ENCODE measurements around the gene NIT1.

Gene NIT1

DNA sequence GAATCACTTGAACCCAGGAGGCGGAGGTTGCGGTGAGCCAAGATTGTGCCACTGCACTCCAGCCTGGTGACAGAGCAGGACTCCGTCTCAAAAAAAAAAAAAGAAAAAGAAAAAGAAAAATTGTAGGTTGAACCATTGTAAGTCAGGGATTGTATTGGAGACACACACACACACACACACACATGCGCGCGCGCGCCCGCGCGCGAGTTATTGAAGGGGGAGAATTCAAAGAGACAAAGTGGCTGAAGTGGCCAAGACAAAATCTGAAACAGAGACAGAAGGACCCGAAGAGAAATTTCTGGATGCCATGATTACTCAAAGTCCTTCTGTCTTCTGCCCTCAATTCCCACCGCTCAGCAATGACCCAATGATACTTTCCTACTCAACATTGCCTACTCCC is 23.4 kb upstream of the NIT1 start:
- TF ChIP-seq EZH2phosphoT487 (IDR thresholded peaks at IDR 0.05; ENCODE audit: borderline replicate concordance) = no peak
- TF ChIP-seq, protein P1, sequence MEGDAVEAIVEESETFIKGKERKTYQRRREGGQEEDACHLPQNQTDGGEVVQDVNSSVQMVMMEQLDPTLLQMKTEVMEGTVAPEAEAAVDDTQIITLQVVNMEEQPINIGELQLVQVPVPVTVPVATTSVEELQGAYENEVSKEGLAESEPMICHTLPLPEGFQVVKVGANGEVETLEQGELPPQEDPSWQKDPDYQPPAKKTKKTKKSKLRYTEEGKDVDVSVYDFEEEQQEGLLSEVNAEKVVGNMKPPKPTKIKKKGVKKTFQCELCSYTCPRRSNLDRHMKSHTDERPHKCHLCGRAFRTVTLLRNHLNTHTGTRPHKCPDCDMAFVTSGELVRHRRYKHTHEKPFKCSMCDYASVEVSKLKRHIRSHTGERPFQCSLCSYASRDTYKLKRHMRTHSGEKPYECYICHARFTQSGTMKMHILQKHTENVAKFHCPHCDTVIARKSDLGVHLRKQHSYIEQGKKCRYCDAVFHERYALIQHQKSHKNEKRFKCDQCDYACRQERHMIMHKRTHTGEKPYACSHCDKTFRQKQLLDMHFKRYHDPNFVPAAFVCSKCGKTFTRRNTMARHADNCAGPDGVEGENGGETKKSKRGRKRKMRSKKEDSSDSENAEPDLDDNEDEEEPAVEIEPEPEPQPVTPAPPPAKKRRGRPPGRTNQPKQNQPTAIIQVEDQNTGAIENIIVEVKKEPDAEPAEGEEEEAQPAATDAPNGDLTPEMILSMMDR (conservative IDR thresholded peaks at IDR 0.05; ENCODE audit: low read length) = no peak

DNA sequence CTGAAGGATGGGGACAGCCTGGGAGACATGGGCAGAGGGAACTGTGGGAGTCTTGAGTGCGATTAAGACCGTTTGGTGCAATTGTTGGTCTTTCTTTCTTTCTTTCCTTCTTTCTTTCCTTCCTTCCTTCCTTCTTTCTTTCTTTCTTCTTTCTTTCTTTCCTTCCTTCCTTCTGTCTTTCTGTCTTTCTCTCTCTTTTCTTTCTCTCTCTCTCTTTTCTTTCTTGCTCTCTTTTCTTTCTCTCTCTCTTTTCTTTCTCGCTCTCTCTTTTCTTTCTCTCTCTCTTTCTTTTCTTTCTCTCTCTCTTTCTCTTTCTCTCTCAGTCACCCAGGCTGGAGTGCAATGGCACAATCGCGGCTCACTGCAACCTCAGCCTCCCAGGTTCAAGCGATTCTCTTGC is 22.7 kb upstream of the NIT1 start:
- peaks cover 3% of the 10 kb centered on the region for H3K4me1 ChIP-seq (ENCODE audit: insufficient read depth, low read length, poor library complexity, severe bottlenecking)
- no peaks in the 10 kb centered on the region for H4K20me1 ChIP-seq (ENCODE audit: insufficient read depth, low read length, poor library complexity, severe bottlenecking)
- no peaks in the 10 kb centered on the region for H3K27me3 ChIP-seq (ENCODE audit: insufficient read depth, low read length, poor library complexity, severe bottlenecking)
- no peak overlapping the region for H3K9ac ChIP-seq (ENCODE audit: low read depth, low read length, poor library complexity, severe bottlenecking)
- H3K79me2 ChIP-seq (ENCODE audit: insufficient read depth, low read length) = no peaks in the 10 kb centered on the region
- TF ChIP-seq, protein P1 (conservative IDR thresholded peaks at IDR 0.05; ENCODE audit: low read length) = no peak
- no peak for TF ChIP-seq EZH2phosphoT487 (IDR thresholded peaks at IDR 0.05; ENCODE audit: borderline replicate concordance)
- H3K9me2 ChIP-seq (replicated peaks; ENCODE audit: low read depth, low read length) = no peaks in the 10 kb centered on the region
- H2AFZ ChIP-seq (ENCODE audit: low read length) = no peak overlapping the region
- no peaks in the 10 kb centered on the region for H3K9me3 ChIP-seq (ENCODE audit: insufficient read depth, low read depth, low read length)
- no peak overlapping the region for H3K4me3 ChIP-seq (ENCODE audit: low read length, poor library complexity, severe bottlenecking)
- H3F3A ChIP-seq (ENCODE audit: low read depth) = no peaks in the 10 kb centered on the region
- peaks cover 13% of the 10 kb centered on the region; the same call in 1 of the 2 replicates for H3K36me3 ChIP-seq (ENCODE audit: insufficient read depth, low read length)
- H3K4me2 ChIP-seq (ENCODE audit: low read depth, low read length, poor library complexity, severe bottlenecking) = no peak overlapping the region

More for the DNA sequence above, 23.4 kb upstream of the NIT1 start:
- Histone ChIP-seq H3K36me3 (ENCODE audit: insufficient read depth, low read length) (peaks cover 5% of the 10 kb centered on the region; the same call in 1 of the 2 replicates), H4K20me1 (ENCODE audit: insufficient read depth, low read length, poor library complexity, severe bottlenecking) (no peaks in the 10 kb centered on the region), H3K27me3 (ENCODE audit: insufficient read depth, low read length, poor library complexity, severe bottlenecking) (no peaks in the 10 kb centered on the region), H3K9me3 (ENCODE audit: insufficient read depth, low read depth, low read length) (no peaks in the 10 kb centered on the region), H3K4me1 (ENCODE audit: insufficient read depth, low read length, poor library complexity, severe bottlenecking) (peaks cover 3% of the 10 kb centered on the region), H3K9me2 (replicated peaks; ENCODE audit: low read depth, low read length) (no peaks in the 10 kb centered on the region), H3F3A (ENCODE audit: low read depth) (no peaks in the 10 kb centered on the region), H3K4me2 (ENCODE audit: low read depth, low read length, poor library complexity, severe bottlenecking) (no peak overlapping the region), H2AFZ (ENCODE audit: low read length) (no peak overlapping the region), H3K79me2 (ENCODE audit: insufficient read depth, low read length) (no peaks in the 10 kb centered on the region), H3K4me3 (ENCODE audit: low read length, poor library complexity, severe bottlenecking) (no peak overlapping the region), H3K9ac (ENCODE audit: low read depth, low read length, poor library complexity, severe bottlenecking) (no peak overlapping the region)

GRCh38 chr1:161096015-161096414 is 21.9 kb upstream of the NIT1 start:
- Histone ChIP-seq H4K20me1 (ENCODE audit: insufficient read depth, low read length, poor library complexity, severe bottlenecking) (no peaks in the 10 kb centered on the region), H3K36me3 (ENCODE audit: insufficient read depth, low read length) (peaks cover 18% of the 10 kb centered on the region; the same call in 1 of the 2 replicates), H2AFZ (ENCODE audit: low read length) (no peak overlapping the region), H3K4me1 (ENCODE audit: insufficient read depth, low read length, poor library complexity, severe bottlenecking) (peaks cover 3% of the 10 kb centered on the region), H3K9me3 (ENCODE audit: insufficient read depth, low read depth, low read length) (no peaks in the 10 kb centered on the region), H3F3A (ENCODE audit: low read depth) (no peaks in the 10 kb centered on the region), H3K4me2 (ENCODE audit: low read depth, low read length, poor library complexity, severe bottlenecking) (no peak overlapping the region), H3K27me3 (ENCODE audit: insufficient read depth, low read length, poor library complexity, severe bottlenecking) (no peaks in the 10 kb centered on the region), H3K79me2 (ENCODE audit: insufficient read depth, low read length) (no peaks in the 10 kb centered on the region), H3K9ac (ENCODE audit: low read depth, low read length, poor library complexity, severe bottlenecking) (no peak overlapping the region), H3K4me3 (ENCODE audit: low read length, poor library complexity, severe bottlenecking) (no peak overlapping the region), H3K9me2 (replicated peaks; ENCODE audit: low read depth, low read length) (no peaks in the 10 kb centered on the region)
- TF ChIP-seq EZH2phosphoT487 (IDR thresholded peaks at IDR 0.05; ENCODE audit: borderline replicate concordance) = no peak
- TF ChIP-seq, protein P1 (conservative IDR thresholded peaks at IDR 0.05; ENCODE audit: low read length) = no peak
